Measurements from ENCODE around the gene RABGAP1L. TPM values are rescaled to one million over a fixed set of nuclear protein-coding genes. Genes with fewer than 3 reads are reported as not detected.
"Not testable (repeated sequence)": the region's sequence is repeated elsewhere in the genome, so short reads cannot be mapped to it uniquely, and the experiment has no call there.

RABGAP1L gene
- total RNA-seq, 1 donor from 2014 or later, result 116 TPM

DNA sequence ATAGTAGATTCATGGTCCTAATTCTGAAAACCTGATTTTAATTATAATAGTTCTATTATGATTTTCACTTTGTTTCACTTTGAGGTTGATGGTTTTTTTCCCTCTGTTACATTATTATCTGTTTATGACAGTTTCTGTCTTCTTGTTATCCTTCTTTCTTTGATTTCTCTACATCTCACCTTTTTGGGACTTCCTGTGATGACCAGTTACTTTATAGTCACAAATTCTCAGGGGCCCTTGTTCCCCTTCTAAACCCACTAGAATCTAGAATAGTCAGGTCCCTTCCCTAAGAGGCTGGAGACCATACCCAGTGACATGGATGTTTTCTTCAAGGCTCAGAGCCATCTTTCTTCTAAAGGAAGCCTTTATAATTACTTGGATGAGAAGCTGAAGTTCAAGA, 526.9 kb downstream of the RABGAP1L start:
- DNase-seq (ENCODE audit: low spot score in 2 of 2) (no peak), FAIRE-seq (no peak)

DNA sequence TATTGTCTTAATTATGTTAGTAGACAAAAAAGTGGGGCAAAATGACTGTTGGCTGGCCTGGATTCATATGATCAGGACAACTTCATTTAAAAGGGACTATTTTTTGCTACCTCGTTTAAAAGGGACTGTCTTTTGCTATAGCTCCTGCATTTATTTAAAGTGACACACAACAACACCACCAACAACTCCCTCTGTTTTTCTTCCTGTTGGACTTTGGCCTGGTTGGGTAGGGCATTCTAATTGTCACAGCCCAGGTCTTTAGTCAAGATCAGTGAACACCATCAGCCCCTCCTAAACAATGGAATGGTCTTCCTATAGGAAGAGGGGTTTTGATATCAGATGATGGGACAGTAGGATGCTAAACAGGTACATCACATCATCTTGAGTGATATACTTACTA, 530.2 kb downstream of the RABGAP1L start:
- DNase-seq (ENCODE audit: low spot score in 2 of 2), result no peak
- no peak for FAIRE-seq

DNA sequence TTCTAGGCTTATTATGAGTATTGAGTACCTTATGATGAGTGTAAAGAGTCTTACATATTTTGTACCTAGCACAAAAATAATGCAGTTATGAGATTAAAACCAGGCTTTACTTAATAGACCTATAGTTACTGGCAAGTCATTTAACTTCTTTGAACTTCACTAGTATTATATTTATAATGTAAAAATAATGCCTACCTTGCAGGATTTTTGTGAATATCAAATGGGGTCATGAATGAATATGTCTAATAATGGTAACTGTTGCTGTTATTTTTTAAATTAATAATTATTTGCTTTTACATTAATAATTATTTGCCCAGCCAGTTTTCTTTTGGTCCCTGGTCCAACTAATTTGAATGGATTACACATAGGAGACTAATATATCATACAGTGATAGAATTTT, 530.9 kb downstream of the RABGAP1L start:
- DNase-seq (ENCODE audit: low spot score in 2 of 2) (no peak), FAIRE-seq (no peak)

DNA sequence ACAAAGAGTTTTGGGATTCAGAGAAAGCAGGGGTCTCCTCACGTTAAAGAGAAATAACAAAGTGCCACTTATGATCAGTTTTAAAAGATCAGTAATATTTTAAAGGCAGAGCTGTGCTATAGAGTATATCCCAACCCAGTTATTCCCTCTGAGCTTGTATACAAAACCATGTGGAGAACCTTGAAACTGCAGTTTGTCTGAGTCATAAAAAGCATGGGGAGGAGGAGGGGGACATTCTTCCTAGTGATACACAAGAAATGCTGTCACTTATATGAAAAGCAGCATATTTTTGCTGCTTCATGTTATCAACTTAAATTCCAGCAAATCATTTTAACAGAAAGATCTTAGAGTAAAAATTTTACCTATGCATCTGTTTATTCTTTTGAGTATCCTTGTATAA, 533.0 kb downstream of the RABGAP1L start:
- FAIRE-seq, result no peak
- DNase-seq (ENCODE audit: low spot score in 2 of 2), result no peak

DNA sequence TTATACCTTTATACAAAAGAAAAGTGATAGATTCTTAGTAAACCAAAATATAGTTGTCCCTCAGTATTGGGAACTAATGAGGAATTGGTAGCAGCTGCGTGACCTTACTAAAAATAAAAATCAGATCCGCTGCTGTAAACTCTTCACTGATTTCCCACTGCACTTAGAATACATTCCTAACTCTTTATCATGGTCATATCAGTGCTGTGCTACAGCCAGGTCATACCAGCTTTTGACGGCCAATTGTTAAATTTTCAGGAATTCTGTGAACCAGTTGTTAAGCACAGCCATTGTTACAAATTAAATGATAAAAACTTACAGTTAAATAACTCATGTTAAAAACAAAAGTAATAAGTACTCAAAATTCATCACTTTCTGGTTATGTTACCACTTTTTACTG, 533.8 kb downstream of the RABGAP1L start:
- DNase-seq (ENCODE audit: low spot score in 2 of 2) (no peak), FAIRE-seq (no peak)

DNA sequence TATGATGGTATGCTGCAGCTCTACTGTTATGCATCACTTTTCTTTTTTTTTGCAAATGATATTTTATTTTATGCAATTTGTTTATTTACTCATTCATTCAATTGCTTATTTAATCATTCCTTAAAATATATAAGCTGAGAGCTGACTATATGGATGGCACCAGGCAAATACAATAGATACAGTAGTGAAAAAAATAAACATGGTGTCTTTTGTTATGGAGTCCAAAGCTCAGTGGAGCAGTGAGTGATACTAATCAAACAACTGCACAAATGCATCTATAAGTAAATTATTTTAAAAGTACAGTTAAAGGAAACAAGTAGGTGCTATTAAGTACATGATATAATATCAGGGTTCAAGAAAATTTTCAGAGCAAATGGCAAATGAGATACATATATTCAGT, 534.2 kb downstream of the RABGAP1L start:
- not testable (repeated sequence) for DNase-seq (ENCODE audit: low spot score in 2 of 2); FAIRE-seq

DNA sequence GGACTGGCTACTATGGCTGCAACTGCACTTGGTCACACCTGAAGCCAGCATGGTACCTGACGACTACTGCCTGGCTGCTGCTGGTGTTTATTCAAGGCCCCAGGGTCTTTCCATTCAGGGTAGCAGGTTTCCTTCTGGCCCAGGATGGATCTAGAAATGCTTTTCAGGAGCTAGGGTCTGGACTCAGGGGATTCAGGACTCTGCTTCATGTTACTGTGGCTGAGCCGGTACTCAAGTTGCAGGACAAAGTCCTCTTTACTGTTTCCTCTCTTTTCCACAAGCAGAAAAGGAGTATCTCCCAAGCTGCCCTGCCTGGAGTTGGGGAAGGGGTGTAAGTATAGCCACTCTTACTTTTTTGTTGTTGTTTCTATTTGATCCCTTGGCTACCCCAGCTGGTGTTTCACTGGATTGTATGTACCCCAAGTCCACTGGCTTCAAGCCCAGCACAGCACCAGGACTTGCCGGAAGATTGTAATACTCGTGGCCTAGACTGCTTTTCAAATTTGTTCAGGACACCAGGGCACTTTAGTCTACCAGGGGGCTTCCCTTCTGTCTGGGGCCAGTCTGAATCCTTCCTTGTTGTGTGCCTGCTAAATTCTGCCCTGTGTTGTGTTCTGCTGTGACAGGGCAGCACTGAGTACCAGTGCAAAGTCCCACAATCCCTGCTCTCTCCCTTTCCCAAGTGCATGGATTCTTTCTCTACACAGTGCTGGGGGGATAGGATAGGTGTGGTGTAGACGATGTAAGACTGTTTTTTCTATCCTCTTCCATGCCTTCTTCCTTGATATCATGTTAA, 536.9 kb downstream of the RABGAP1L start:
- FAIRE-seq, result no peak
- no peak for DNase-seq (ENCODE audit: low spot score in 2 of 2)

DNA sequence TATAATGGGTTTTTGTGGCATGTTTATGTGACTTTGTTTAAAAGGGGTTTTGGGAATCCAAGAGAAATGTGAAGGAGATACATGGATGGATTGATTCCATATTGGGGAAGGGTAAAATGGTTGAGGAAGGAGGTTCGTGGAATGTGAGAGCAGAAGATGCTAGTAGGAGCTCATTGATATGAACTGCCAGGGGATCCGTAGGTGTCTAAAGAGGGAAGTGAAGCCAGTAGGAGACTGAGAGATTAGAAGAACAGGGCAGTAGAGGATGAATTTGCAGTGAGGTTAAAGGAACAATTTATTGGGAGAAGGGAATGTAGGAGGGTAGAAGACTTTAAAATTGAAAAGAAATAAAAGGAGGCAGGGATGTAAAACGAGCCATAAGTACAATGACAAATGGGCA, 541.0 kb downstream of the RABGAP1L start:
- FAIRE-seq (no peak), DNase-seq (ENCODE audit: low spot score in 2 of 2) (no peak)

DNA sequence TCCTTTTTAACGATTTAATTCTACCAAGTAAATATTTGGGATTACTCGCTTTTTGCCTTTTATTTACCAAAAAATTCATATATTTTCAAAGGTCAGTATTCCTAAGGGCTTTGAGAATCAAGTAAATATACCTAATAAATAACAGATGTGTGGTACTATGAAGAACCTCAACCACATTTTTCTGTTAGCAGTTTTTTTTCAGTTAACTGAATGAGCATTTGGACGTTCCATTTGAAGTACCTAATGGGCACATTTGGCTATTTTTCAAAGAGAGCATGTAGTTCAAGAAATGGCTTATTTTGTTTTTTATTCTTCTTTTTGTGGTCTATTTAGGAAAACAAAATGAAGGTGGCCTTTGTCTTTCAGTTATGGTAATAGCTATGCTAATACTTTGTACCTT, 541.5 kb downstream of the RABGAP1L start:
- DNase-seq (ENCODE audit: low spot score in 2 of 2), result no peak
- FAIRE-seq, result no peak

DNA sequence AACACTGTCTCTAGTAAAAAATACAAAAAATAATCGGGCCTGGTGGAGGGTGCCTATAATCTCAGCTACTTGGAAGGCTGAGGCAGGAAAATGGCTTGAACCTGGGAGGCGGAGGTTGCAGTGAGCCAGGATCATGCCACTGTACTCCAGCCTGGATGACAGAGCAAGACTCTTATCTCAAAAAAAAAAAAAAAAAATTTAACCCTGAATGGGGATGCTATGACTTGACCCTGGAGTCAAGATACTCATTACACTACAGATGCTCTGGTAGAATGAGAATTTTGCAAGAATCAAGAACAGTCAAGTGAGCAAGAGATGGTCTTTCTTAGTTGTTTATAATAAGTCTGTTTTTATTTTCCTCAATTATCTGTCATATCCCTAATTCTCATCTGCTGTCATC, 542.2 kb downstream of the RABGAP1L start:
- FAIRE-seq (no peak), DNase-seq (ENCODE audit: low spot score in 2 of 2) (no peak)

DNA sequence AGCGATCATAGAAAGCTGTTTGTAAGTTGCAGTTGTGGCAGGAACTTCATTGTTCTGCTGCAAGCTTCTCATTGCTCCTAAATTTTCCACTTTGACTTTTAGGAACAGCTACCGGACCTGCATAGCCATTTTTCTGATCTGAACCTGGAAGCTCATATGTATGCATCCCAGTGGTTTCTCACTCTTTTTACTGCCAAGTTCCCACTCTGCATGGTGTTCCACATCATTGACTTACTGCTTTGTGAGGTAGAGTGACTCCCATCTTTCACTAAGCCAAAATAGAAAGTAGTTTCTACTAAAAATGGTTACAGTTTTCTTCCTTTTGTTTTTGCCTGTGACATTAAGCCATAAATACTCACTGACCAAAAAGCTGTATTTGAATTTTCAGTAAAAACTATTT, 542.7 kb downstream of the RABGAP1L start:
- FAIRE-seq (no peak), DNase-seq (ENCODE audit: low spot score in 2 of 2) (no peak)

DNA sequence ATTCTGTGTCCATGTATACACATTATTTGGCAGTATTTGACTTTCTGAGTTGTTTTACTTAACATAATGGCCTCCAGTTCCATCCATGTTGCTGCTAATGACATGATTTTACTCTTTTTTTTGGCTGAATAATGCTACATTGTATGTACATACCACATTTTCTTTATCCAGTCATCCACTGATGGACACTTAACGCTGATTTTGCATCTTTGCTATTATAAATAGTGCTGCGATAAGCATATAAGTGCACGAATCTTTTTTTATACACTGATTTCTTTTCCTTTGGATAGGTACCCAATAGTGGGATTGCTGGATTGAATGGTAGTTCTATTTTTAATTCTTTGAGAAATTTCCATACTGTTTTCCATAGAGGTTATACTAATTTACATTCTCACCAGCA, 544.0 kb downstream of the RABGAP1L start:
- DNase-seq (ENCODE audit: low spot score in 2 of 2), result no peak
- no peak for FAIRE-seq

DNA sequence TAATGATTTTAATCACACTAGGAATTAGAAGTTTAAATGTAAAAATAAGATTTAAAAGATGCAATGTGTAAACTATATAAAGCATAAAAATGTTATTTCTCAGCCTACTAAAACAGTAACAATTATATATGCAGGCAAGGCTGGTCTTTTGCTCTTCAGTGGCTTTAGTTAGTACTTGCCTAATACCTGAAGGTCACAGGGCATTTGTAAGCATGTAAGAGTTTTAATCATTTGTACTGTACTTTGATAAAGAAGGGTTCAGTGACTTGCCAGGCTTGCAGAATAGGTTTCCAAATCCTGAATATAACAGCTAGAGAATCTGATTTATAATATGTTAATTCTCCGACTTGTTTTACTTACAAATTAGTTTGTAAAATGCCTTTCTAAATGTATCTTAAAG, 545.0 kb downstream of the RABGAP1L start:
- FAIRE-seq (no peak), DNase-seq (ENCODE audit: low spot score in 2 of 2) (no peak)

DNA sequence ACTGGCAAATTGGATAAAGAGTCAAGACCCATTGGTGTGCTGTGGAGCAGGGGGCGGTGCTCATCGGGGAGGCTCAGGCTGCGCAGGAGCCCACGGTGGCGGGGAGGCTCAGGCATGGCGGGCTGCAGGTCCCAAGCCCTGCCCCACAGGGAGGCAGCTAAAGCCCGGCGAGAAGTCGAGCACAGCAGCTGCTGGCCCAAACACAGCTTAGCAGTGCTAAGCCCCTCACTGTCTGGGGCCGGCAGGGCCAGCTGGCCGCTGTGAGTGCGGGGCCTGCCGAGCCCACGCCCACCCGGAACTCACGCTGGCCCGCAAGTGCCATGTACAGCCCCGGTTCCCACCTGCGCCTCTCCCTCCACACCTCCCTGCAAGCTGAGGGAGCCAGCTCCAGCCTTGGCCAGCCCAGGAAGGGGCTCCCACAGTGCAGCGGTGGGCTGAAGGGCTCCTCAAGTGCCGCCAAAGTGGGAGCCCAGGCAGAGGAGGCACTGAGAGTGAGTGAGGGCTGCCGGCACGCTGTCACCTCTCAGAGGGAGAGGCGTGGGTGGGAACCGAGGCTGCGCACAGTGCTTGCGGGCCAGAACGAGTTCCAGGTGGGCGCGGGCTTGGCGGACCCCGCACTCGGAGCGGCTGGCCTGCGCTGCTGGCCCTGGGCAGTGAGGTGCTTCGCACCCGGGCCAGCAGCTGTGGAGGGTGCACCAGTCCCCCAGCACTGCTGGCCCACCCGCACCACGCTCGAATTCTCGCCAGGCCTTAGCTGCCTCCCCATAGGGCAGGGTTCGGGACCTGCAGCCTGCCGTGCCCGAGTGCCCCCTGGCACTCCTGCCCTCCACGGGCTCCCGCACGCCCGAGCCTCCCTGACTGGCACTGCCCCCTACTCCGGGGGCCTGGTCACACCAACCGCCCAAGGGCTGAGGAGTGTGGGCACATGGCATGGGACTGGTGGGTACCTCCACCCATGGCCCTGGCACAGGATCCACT, 551.8 kb downstream of the RABGAP1L start:
- FAIRE-seq, result no peak

DNA sequence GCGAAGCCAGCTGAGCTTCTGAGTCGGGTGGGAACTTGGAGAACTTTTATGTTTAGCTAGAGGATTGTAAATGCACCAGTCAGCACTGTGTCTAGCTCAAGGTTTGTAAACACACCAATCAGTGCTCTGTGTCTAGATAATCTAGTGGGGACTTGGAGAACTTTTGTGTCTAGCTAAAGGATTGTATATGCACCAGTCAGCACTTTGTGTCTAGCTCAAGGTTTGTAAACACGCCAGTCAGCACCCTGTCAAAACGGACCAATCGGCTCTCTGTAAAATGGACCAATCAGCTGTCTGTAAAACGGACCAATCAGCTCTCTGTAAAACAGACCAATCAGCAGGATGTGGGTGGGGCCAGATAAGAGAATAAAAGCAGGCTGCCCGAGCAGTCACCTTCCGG, 552.5 kb downstream of the RABGAP1L start:
- not testable (repeated sequence) for FAIRE-seq; DNase-seq (ENCODE audit: low spot score in 2 of 2)

More for the DNA sequence above, 551.8 kb downstream of the RABGAP1L start:
- no peak for DNase-seq (ENCODE audit: low spot score in 2 of 2)

DNA sequence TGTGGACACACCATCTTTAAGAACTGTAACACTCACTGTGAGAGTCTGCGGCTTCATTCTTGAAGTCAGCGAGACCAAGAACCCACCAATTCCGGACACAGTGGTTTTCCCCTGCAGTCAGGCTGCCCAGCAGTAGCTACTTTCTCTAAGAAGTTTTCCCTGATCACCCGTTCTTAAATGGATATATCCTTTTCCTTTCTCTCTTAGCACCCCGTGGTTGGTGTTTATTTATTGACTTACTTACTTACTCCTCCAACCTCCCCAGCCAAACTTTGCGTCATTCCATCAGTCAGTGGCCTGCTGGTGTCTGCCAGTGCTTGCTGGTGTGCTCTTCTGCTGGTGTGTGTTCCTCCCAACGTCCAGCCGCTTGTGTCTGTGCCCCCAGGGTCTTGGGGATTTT, 553.2 kb downstream of the RABGAP1L start:
- DNase-seq (ENCODE audit: low spot score in 2 of 2) (no peak), FAIRE-seq (no peak)

DNA sequence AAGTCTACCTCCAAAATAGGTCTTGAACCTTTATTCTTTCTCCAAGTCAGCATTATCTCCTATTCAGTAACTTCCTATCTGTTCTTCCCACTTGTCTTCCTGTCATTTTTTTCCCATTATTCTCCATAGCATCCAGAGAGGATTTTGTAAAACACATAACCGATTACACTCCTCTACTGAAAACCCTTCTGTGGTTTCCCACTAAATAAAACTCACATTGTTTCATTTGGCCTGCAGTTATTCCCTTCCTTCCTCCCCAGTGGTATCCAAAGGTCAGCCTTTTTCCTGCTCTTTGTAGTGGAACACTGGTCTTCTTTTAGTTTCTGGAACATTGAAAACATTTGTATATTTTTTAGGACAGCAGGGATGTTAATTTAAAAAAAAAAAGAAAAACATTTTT, 554.5 kb downstream of the RABGAP1L start:
- no peak for DNase-seq (ENCODE audit: low spot score in 2 of 2)
- FAIRE-seq, result no peak

DNA sequence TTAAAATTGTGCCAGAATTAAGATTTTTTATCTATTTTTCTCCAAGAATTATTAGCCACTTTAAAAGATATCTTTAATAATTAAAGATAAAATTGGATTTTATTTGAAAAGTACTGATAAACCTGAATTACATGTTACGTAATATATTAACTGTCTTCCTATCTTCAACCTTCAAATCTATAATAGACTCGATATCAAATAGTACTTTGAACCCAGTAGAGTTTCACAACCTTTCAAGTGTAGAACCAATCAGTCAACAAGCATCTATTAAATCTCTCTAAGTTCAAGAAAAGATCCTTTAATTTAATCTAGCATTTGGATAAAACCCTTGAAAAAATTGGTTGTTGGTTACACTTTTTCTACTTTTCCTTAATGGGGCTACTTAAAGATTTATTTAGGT, 559.9 kb downstream of the RABGAP1L start:
- DNase-seq (ENCODE audit: low spot score in 2 of 2) (no peak), FAIRE-seq (no peak)

DNA sequence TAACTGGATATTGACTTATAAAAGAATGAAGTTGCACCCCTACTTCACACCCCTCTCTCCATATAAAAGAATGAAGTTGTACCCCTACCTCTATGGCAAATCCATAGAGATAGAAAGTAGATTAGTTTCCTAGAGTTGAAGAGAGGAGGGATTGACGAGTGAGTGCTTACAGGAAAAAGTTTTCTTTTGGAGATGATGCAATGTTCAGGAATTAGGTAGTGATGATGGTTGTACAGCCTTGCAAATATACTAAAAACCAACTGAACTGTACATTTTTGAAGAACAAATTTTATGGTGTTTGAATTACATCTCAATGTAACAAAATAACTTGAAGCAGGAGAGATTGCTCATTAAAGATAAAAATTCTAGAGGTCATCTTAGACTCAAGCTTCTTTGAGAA, 561.3 kb downstream of the RABGAP1L start:
- DNase-seq (ENCODE audit: low spot score in 2 of 2) (no peak), FAIRE-seq (no peak)

DNA sequence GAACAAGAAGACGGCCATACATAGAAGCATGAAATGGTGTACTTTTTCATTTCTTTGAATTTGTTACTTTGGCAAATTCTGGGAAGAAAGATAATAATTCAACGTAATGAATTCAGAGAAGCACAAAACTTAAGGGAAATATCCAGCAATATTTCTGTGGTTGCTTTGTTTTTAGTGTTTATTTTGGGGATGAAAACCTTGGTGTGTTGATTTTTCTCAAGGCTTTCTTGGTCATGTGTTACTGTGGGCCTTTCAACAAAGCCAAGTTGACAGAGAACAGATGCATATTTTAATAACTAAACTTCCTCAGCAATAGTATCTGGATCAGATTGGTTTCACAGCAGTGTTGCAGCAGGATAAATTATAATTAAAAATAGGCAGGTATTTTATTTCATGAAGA, 561.9 kb downstream of the RABGAP1L start:
- FAIRE-seq, result no peak
- DNase-seq (ENCODE audit: low spot score in 2 of 2), result no peak

DNA sequence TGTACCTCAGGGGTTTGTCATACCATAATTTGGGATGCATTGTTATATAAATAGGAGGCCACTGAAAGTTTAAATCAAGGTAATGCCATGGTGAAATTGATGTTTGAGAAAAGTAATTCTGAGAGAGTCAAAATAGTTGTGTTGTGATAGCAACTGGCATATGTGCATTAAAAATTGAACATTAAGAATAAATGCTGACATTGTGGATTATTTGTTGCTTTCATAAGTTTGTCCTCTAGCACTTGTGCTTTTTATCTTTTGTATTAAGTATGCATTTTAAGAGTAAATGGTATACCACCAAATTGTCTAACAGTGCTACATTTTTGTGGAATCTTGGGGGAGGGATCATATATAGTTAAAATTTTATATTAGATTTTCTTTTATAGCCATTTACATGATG, 564.5 kb downstream of the RABGAP1L start:
- DNase-seq (ENCODE audit: low spot score in 2 of 2) (no peak), FAIRE-seq (no peak)

DNA sequence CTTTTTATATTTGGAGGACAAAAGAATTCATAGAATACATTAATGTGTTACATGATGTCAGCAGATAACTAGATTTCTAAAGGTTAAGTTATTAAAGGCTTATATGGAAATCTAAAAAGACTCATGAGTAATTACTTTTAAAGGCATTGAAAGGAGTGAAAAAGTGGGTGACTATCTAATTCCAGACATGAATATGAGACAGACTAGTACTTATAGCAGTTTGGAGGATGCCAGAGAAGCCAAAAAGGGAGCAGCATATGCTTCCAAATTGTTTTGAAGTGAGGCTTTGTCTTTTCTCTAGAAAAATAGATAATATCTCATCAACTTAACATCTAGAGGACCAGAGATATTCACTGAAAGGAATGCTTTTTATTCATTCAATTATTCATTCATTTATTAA, 564.9 kb downstream of the RABGAP1L start:
- DNase-seq (ENCODE audit: low spot score in 2 of 2) (no peak), FAIRE-seq (no peak)
